NCI-H1930 (cell line): ENCODE measurements around the gene TRAPPC4.
"Not testable (repeated sequence)": the region's sequence is repeated elsewhere in the genome, so short reads cannot be mapped to it uniquely, and the experiment has no call there.

Experiments
- DNase-seq, 2 experiments: peaks; one replicate each; lab custom pipeline; 2025; lab: John Stamatoyannopoulos, UW

The TRAPPC4 gene

GRCh38 chr11:119033421-119033820, 14.9 kb downstream of the TRAPPC4 start:
- DNase-seq: not testable (repeated sequence)

DNA sequence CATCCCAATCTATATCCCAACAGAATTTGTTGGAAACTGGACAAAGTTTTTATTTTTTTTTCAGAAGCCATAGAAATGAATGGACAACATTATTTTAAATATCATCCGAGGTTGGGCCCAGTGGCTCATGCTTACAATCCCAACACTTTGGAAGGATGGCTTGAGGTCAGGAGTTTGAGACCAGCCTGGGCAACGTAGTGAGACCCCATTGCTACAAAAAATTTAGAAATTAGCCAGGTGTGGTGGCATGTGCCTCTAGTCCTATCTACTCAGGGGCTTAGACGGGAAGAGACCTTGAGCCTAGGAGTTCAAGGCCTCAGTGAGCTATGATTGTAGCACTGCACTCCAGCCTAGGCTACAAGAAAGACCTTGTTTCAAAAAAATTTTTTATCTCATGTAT, 16.2 kb downstream of the TRAPPC4 start:
- DNase-seq: no peak

DNA sequence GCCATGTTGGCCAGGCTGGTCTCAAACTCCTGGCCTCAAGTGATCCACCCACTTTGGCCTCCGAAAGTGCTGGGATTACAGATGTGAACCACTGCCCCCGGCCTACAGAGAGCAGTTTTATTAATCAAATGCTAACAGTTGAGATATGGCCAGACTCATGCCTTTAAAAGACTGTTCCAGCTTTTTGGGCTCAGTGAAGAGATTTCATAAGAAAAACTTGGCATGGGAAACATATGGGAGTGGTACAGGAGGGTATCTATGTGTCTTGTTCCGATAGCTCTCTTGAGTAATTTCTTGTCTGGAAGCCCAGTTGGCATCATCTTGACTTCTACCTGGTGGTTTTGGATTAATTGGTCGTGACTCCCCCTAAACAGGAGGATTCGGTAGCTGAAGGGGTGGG, 20.3 kb downstream of the TRAPPC4 start:
- DNase-seq: no peak

GRCh38 chr11:119039471-119039870, 20.9 kb downstream of the TRAPPC4 start:
- DNase-seq: not testable (repeated sequence)

DNA sequence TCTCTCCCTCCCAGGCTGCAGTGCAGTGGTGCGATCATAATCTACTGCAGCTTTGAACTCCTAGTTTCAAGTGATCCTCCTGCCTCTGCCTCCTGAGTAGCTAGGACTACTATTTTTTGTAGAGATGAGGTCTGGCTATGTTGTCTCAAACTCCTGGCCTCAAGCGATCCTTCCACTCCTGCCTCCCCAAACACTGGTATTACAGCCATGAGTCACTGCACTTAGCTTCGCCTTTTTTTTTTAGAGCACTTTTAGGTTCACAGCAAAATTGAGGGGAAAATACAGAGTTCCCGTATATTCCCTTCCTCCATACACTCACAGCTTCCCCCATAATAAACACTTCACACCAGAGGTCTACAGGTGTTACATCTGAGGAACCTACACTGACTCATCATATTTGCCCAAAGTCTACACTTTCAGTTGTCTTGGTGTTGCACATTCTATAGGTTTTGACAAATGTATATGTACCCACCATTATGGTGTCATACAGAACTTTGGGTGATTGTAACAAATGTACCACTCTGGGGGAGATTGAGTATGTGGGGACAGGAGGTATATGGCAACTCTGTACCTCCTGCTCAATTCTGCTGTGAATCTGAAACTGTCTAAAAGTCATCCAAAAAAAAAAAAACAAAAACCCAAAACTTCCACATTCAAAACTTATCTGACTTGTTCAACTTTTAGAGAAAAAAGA, 23.4 kb downstream of the TRAPPC4 start:
- no peak for DNase-seq

DNA sequence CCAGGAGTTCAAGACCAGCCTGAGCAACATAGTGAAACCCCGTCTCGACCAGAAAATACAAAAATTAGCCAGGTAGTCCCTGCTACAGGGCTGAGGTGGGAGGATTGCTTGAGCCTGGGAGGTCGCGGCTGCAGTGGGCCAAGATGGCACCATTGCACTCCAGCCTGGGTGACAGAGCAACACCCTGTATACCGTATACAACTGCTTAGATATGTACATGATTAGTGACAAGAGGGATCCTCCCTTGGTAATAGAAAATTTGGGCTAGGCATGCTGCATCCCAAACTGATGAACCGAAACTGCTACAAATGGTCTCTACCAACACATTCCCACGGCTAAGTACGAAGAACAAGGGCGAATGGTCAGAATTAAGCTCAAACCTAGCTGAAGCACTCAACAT, 24.4 kb downstream of the TRAPPC4 start:
- no peak for DNase-seq

DNA sequence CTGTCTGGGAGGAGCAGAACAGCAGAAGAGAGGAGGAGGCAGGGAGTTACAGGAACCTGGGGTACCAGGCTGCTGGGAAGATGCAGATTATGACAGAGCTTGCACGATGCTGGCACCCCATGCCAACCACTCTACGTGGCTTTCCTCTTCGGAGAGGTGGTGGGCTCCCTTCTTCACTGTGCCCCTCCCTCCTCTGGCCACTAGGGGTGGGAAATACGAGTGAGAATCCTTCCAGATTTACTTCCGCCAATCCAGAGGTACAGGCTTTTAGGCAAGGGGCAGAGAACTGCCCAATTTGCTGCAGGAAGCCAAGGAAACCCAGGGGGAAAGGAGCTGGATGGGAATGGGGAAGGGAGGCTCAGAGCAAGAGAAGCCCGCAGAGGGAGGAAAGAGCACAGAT, 26.1 kb downstream of the TRAPPC4 start:
- no peak for DNase-seq

GRCh38 chr11:119046489-119046888, 27.9 kb downstream of the TRAPPC4 start:
- DNase-seq: no peak

DNA sequence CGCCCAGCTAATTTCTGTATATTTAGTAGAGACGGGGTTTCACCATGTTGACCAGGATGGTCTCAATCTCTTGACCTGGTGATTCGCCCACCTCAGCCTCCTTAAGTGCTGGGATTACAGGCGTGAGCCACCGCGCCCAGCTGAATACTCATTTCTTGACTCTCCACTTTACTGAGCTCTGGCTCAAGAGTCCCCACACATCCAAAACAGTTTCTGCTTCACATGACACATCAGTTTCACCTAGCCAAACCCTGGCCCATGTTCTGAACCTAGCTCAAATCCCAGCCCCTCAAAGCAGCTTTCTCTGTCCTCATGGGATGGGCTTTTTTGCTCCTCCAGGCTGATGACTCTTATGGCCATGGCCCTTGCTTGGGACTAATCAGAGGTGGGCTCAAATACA, 28.6 kb downstream of the TRAPPC4 start:
- no peak for DNase-seq

DNA sequence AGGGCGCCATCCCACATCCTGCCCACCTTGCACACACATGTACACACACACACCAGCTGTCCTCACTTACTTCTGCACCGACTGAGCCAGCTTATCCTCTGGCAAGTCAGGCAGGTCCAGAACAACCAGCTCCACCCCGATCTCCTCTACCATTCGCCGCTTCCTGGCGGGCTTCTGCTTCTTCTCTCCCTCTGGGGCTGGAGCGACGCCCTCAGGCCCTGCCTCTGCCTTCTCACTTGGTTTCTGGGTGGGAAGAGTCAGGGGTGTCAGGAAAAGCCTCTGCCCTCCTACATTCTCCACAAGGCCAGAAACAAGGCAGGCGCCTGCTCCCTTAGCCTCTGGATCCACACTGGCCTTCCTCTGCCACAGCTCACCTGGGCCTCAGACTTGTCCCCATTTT, 30.1 kb downstream of the TRAPPC4 start:
- DNase-seq: no peak

GRCh38 chr11:119049081-119049480, 30.5 kb downstream of the TRAPPC4 start:
- no peak for DNase-seq

- DNase-seq: no peak
Measured at GRCh38 chr11:119051440-119052162, 33.0 kb downstream of the TRAPPC4 start.

DNA sequence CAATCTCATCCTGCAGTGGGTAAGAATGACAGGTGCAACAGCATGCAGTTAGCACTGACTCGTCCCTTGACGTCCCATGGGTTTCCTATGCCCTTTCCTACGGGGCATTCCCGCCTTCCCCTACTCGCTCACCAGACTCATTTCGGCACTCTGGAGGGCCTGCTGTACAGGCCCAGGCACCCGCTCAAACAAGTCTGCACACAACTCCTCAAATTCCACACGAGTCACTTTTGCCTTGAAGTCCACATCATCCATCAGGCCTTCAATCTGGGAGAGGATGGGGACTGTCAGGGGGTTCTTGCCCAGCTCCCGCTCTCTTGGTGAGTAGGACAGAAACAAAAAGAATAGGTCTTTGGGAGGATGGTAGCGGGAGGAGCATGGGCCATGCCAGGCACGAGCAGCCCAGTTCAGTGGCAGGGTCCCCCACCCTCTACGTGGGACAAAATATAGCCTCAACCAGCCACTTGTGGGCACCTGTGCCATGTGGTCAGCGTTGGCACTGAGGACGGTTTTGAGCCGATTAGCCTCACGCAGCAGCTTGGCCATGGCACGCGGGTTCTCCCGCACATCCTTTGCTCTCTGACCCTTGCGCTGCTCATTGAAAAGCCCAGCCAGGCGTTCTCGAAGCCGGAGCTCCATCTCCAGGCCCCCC, 33.7 kb downstream of the TRAPPC4 start:
- no peak for DNase-seq

DNA sequence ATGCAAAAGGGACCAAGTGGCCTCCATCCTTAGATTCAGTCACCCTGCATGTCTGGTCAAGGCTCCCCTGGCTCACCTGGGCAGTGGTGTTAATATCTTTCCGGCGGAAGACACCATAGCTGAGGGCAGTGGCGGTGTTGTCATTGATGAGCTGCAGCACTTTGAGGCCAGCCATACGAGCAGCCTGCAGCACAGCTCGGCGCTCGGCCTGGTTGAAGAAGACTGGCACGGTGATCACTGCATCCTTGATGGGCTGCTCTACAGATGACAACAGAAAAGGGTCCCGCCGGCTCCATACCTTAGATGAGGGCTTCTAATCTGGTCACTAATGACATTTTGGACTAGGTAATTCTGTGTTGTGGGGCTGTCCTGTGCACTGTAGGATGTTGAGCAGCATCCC, 35.9 kb downstream of the TRAPPC4 start:
- no peak for DNase-seq

DNA sequence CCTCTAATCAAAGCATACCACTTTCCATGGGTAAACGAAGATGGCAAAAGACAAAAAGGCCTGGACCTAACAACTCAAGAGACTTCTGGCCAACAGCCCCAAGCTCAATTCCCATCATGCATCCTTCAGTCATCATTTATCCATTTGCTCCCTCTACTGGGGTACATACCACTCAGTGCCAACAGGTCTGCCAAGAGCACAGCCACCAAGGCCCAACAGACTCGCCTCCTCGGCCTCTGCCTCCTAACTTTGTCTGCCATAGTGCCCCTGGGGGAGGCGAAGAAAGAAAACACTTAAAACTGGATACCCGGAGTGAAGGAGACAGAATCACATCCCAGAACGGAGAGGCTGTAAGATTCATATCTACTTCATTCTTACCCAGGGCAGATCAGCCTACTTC, 37.3 kb downstream of the TRAPPC4 start:
- DNase-seq: no peak

DNA sequence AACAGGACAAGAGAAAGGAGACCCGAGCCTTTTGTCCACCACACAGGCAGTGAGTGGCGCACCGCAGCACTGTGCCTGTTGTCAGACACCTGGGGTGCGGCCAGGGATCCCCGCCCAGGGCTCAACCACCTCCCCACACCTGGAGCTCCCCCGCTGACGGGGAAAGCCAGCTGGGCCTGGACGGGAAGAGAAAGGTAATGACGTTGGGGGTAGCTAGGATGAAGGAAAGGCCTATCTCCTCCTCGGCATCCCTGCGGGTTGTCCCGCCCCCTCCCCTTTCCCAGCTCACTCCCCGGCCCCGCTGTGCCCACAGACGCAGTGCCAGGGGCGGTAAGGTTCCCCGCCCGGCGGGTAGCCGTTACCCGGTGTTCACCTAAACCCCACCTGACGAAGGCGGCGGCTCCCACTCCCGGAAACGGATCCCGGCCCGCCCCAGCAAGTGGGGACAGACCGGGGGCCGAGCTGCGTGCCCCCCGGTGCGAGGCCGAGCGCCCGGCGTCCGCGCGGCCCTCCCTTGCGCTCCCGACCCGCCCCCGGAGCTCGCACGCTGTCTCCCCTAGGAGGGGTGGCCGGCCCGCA, 37.9 kb downstream of the TRAPPC4 start:
- DNase-seq: no peak

DNA sequence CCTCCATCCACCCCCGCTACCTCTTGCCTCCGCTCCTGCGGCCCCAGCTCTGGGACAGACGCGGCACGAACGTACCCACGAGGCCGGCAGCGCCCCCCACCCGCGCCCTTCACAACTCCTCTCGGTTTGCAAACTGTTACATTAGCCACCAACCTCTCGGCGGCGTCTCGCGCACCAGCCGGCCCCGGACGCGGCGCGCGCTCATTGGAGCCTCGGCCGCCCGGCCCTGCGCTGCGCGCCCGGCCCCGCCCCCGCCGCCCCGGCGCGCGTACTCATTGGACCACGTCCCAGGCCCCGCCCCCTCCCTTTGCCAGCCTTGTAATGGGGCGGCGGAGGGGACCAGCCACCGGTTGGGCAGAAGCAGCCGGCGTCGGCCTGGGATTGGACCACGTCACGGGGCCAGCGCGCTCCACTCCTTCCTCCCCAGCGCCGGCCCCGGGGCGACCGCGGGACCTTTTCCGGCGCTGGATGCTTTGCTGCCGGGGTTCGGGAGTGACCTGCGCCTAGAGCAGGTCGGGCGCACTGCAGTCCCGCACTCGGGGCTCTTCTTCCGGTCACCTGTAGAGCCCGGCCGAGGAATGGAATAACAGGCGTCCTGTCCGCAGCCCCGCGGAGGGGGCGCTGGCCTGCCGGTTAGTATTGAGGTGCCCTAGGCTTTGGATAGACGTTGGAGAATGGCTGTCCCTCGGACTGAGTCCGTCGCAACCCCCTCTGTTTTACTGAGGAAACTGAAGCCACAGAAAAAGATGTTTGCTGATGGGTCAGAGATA, 38.6 kb downstream of the TRAPPC4 start, which contains the start of gene HYOU1:
HYOU1 (minus strand) TSS at position 206 of the 770 bp plus-strand sequence. CDS start 1,045 bp downstream, outside the sequence.
- DNase-seq: peak; percentile 92 to 96

- not testable (repeated sequence) for DNase-seq
Measured at GRCh38 chr11:119059128-119059527, 40.6 kb downstream of the TRAPPC4 start.

DNA sequence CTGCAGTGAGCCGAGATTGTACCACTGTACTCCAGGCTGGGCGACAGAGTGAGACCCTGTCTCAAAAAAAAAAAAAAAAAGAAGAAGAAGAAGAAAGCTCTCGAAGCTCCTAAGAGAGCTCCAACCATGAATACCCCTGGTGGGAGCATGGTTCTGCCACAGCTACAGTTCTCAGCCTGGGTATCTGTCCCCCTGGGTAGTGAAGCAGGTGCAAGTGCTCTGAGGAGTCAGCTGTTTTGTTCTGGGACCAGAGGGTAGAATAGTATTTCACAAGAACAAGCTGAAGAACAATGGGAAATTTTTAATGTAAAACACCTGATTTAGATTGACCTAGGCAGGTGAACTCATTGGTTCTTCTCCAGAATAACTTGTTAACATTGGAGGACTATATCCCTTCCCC, 42.7 kb downstream of the TRAPPC4 start:
- no peak for DNase-seq

DNA sequence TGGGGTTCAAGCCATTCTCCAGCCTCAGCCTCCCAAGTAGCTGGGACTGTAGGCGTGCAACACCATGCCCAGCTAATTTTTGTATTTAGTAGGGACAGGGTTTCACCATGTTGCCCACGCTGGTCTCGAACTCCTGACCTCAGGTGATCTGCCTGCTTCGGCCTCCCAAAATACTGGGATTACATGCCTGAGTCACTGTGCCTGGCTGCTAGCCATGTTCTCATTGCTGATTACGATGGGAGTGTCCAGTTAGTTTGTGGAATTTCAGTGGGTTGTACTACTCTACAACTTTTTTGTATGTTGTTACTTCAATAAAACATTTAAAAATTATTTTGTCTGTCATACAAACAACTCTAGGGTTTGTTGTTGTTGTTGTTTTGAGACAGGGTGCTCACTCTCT, 44.2 kb downstream of the TRAPPC4 start:
- DNase-seq: no peak

DNA sequence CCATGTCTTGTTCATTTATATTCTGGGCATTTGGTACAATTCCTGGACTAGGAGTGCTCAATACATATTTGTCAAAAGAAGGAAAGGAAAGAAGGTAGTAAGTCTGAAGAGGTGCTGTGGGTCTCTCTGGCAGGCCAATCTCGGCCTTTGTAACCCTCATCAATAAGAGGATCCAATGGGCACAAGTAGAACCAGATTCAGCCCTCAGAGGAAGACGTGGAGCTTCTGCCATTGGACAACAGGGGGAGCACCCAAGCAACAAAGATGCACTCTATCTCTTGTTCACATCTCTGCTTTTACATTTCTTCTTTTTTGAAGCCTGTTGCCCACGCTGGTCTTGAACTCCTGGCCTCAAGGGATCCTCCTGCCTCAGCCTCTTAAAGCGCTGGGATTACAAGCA, 46.8 kb downstream of the TRAPPC4 start:
- DNase-seq: peak in 1 of 2 experiments; percentile 11
